Spinal cord (tissue), 10 donors: ENCODE measurements around the gene PFKFB2. TPM values are rescaled to one million over a fixed set of nuclear protein-coding genes. Genes with fewer than 3 reads are reported as not detected.

Source experiments
- DNase-seq, 6 donors: peaks; one replicate each; pipeline versions ENCODE4 v3.0.0 to v3.0.0-alpha.2; 2013 to 2015; ENCODE audit warnings: low spot score in 6 of 6, low read depth in 4 of 6
- H3K27ac ChIP-seq: one replicate; pipeline ENCODE4 v1.5.1; 2013; ENCODE audit warnings: low read depth, low read length, control low read depth
- H3K27me3 ChIP-seq: one replicate; pipeline ENCODE4 v1.6.1; 2013; ENCODE audit warnings: low read length; ENCODE audit not compliant: control insufficient read depth, insufficient read depth
- H3K36me3 ChIP-seq: one replicate; pipeline ENCODE4 v1.6.1; 2013; ENCODE audit warnings: low read length; ENCODE audit not compliant: control insufficient read depth, insufficient read depth
- H3K4me1 ChIP-seq: one replicate; pipeline ENCODE4 v1.6.1; 2013; ENCODE audit warnings: low read length; ENCODE audit not compliant: control insufficient read depth, insufficient read depth
- H3K4me3 ChIP-seq: one replicate; pipeline ENCODE4 v1.5.1; 2013; ENCODE audit warnings: low read depth, low read length, control low read depth
- H3K9me3 ChIP-seq: one replicate; pipeline ENCODE4 v1.6.1; 2013; ENCODE audit warnings: low read length; ENCODE audit not compliant: control insufficient read depth, insufficient read depth
- WGBS: methylation state at CpG from one replicate; pipeline ENCODE4 v1.1.5; 2013; ENCODE audit warnings: missing lambda C conversion rate; ENCODE audit not compliant: insufficient coverage; 5-methylcytosine and 5-hydroxymethylcytosine counted together
- polyA plus RNA-seq, 2 donors: library from polyadenylated mRNA; unstranded; fragments of 120-200 nt; gene quantifications; one replicate each; pipeline ENCODE4 v1.2.1, GENCODE V29; 2013; ENCODE audit not compliant: insufficient read length in 2 of 2
- total RNA-seq, 2 donors: library from RNA; depleted of rRNA in 1 of 2; stranded (reverse); fragments of 120-200 nt in 1 of 2; fragments of >200 nt in 1 of 2; gene quantifications; one replicate each; pipeline versions ENCODE4 v1.2.3 to v1.2.4, GENCODE V29; 2013 to 2014
- donor health status: healthy.

The PFKFB2 gene
- total and polyA plus RNA-seq, 4 donors = 10.7 to 15.7 (median 12.2) TPM

GRCh38 chr1:207013321-207014085, 39.6 kb upstream of the PFKFB2 start:
- DNase-seq = no peak
- no peaks in the 10 kb centered on the region for H3K27me3 ChIP-seq
- no peaks in the 10 kb centered on the region for H3K36me3 ChIP-seq
- no peaks in the 10 kb centered on the region for H3K4me1 ChIP-seq
- H3K9me3 ChIP-seq = no peaks in the 10 kb centered on the region
- H3K27ac ChIP-seq = no peak overlapping the region
- WGBS = 96% methylated on average over 4 of the region's 6 CpGs
- H3K4me3 ChIP-seq = no peak overlapping the region

GRCh38 chr1:207014728-207015127, 38.3 kb upstream of the PFKFB2 start:
- H3K4me1 ChIP-seq = no peaks in the 10 kb centered on the region
- no peak overlapping the region for H3K27ac ChIP-seq
- no CpG with 5 or more reads among the region's 3 CpGs for WGBS

GRCh38 chr1:207015791-207016190, 37.3 kb upstream of the PFKFB2 start:
- Histone ChIP-seq H3K27ac (no peak overlapping the region), H3K27me3 (no peaks in the 10 kb centered on the region), H3K9me3 (no peaks in the 10 kb centered on the region), H3K4me3 (no peak overlapping the region), H3K4me1 (no peaks in the 10 kb centered on the region), H3K36me3 (no peaks in the 10 kb centered on the region)
- no peak for DNase-seq
- WGBS = 93% methylated on average over 2 of the region's 3 CpGs

More at GRCh38 chr1:207014728-207015127, 38.3 kb upstream of the PFKFB2 start:
- no peak for DNase-seq
- no peaks in the 10 kb centered on the region for H3K9me3 ChIP-seq
- H3K27me3 ChIP-seq = no peaks in the 10 kb centered on the region
- no peak overlapping the region for H3K4me3 ChIP-seq
- no peaks in the 10 kb centered on the region for H3K36me3 ChIP-seq

GRCh38 chr1:207017615-207018559, 35.2 kb upstream of the PFKFB2 start:
- no peak for DNase-seq
- H3K27me3 ChIP-seq = no peaks in the 10 kb centered on the region
- no peak overlapping the region for H3K27ac ChIP-seq
- H3K9me3 ChIP-seq = no peaks in the 10 kb centered on the region
- WGBS = 86% methylated on average over 1 of the region's 7 CpGs
- peaks cover 9% of the 10 kb centered on the region for H3K4me1 ChIP-seq
- no peak overlapping the region for H3K4me3 ChIP-seq
- H3K36me3 ChIP-seq = no peaks in the 10 kb centered on the region

- Histone ChIP-seq H3K4me1 (peaks cover 9% of the 10 kb centered on the region), H3K27ac (no peak overlapping the region), H3K4me3 (no peak overlapping the region), H3K36me3 (no peaks in the 10 kb centered on the region), H3K9me3 (no peaks in the 10 kb centered on the region), H3K27me3 (no peaks in the 10 kb centered on the region)
- 82% methylated on average over 4 of the region's 4 CpGs for WGBS
- DNase-seq = no peak
Measured at GRCh38 chr1:207018707-207019106, 34.4 kb upstream of the PFKFB2 start.

- Histone ChIP-seq H3K27ac (no peak overlapping the region), H3K9me3 (no peaks in the 10 kb centered on the region), H3K36me3 (no peaks in the 10 kb centered on the region), H3K27me3 (no peaks in the 10 kb centered on the region), H3K4me1 (peaks cover 10% of the 10 kb centered on the region), H3K4me3 (no peak overlapping the region)
- DNase-seq = no peak
- WGBS = 100% methylated on average over 1 of the region's 2 CpGs
Measured at GRCh38 chr1:207019161-207019560, 33.9 kb upstream of the PFKFB2 start.

GRCh38 chr1:207019661-207020060, 33.4 kb upstream of the PFKFB2 start:
- peaks cover 15% of the 10 kb centered on the region for H3K4me1 ChIP-seq
- DNase-seq = no peak
- no peak overlapping the region for H3K4me3 ChIP-seq
- H3K36me3 ChIP-seq = no peaks in the 10 kb centered on the region
- H3K27ac ChIP-seq = no peak overlapping the region
- H3K27me3 ChIP-seq = no peaks in the 10 kb centered on the region
- 100% methylated on average over 1 of the region's 2 CpGs for WGBS
- H3K9me3 ChIP-seq = no peaks in the 10 kb centered on the region

GRCh38 chr1:207020065-207020708, 32.9 kb upstream of the PFKFB2 start:
- 86% methylated on average over 2 of the region's 9 CpGs for WGBS
- H3K4me3 ChIP-seq = no peak overlapping the region
- H3K27ac ChIP-seq = no peak overlapping the region
- no peak for DNase-seq
- no peaks in the 10 kb centered on the region for H3K9me3 ChIP-seq
- peaks cover 19% of the 10 kb centered on the region for H3K4me1 ChIP-seq
- no peaks in the 10 kb centered on the region for H3K27me3 ChIP-seq
- no peaks in the 10 kb centered on the region for H3K36me3 ChIP-seq

- no peak overlapping the region for H3K4me3 ChIP-seq
- peaks cover 19% of the 10 kb centered on the region for H3K4me1 ChIP-seq
- H3K9me3 ChIP-seq = no peaks in the 10 kb centered on the region
- H3K27ac ChIP-seq = peak overlapping the region; percentile 33
- no peaks in the 10 kb centered on the region for H3K27me3 ChIP-seq
- no peak for DNase-seq
- H3K36me3 ChIP-seq = no peaks in the 10 kb centered on the region
- WGBS = 86% methylated on average over 2 of the region's 4 CpGs
Measured at GRCh38 chr1:207020709-207021107, 32.4 kb upstream of the PFKFB2 start.
